HepG2 (cell line): Measurements from ENCODE around the gene ESR1. TPM values are rescaled to one million over a fixed set of nuclear protein-coding genes. Genes with fewer than 3 reads are reported as not detected.

ENCODE experiments used
- ATAC-seq: fragments of 200-7000 bp; cut with Tn5 transposase; 3 replicates; pipeline ENCODE4 v1.9.1; 2020; ENCODE audit warnings: mild to moderate bottlenecking, moderate library complexity
- BruUV-seq: library from RNA; stranded (reverse); fragments of 400-500 nt; replicated peaks from 2 replicates; lab custom pipeline; 2021; lab: Mats Ljungman, UMichigan
- CTCF ChIA-PET: fragments of 300-600 bp; formaldehyde crosslinking; extraction: SDS; loops from one replicate; lab custom pipeline; 2021; ENCODE audit warnings: low total read pairs, inconsistent platforms, low intra/inter-chr PET ratio; lab: Yijun Ruan, JAX
- POLR2A ChIA-PET: fragments of 350-600 bp; sonication (Branson Sonifier 250); formaldehyde crosslinking; loops from one replicate; lab custom pipeline; 2020; ENCODE audit warnings: antibody characterized with exemption, inconsistent platforms; lab: Yijun Ruan, JAX
- DNase-seq: peaks from one replicate; pipeline ENCODE4 v3.0.0-alpha.2; 2015; ENCODE audit warnings: low spot score
- FAIRE-seq: peaks from 3 replicates; lab custom pipeline; 2011; peaks lifted over from hg19 to GRCh38; lab: Jason Lieb, UNC
- H2AFZ ChIP-seq: one replicate; pipeline ENCODE4 v1.6.1; 2011; ENCODE audit warnings: low read length, inconsistent platforms
- H3K27ac ChIP-seq: fragments of 300-600 bp; 3 replicates; pipeline ENCODE4 v1.8.0; 2011; ENCODE audit warnings: mixed run types, mild to moderate bottlenecking, mixed read lengths, low read length, inconsistent platforms; ENCODE audit not compliant: insufficient read depth; ENCODE audit errors: extremely low read length
- H3K27me3 ChIP-seq, 2 experiments: fragments of 200-600 bp in 1 of 2; 2 replicates in 1 of 2; 3 replicates in 1 of 2; pipeline versions ENCODE4 v1.6.0 to v1.8.0; 2011; ENCODE audit warnings: low read length in 2 of 2, mild to moderate bottlenecking in 2 of 2, moderate library complexity in 2 of 2, inconsistent platforms in 1 of 2; ENCODE audit not compliant: insufficient read depth in 2 of 2, control insufficient read depth in 1 of 2
- H3K36me3 ChIP-seq, 2 experiments: fragments of 200-600 bp in 1 of 2; replicated peaks in 1 of 2; 2 replicates in 1 of 2; 3 replicates in 1 of 2; pipeline versions ENCODE4 v1.5.1 to v1.8.0; 2011; ENCODE audit warnings: low read length in 2 of 2, inconsistent platforms in 1 of 2; ENCODE audit not compliant: insufficient read depth in 2 of 2, control insufficient read depth in 1 of 2
- H3K4me1 ChIP-seq: 2 replicates; pipeline ENCODE4 v1.5.1; 2012; ENCODE audit warnings: low read length, inconsistent platforms; ENCODE audit not compliant: insufficient read depth
- H3K4me2 ChIP-seq: 2 replicates; pipeline ENCODE4 v1.6.0; 2011; ENCODE audit warnings: low read depth, low read length, inconsistent platforms
- H3K4me3 ChIP-seq, 3 experiments: fragments of 200-600 bp in 1 of 3; sonication (generic), shearing (Covaris generic) in 1 of 3; replicated peaks in 1 of 3; 2 replicates each; pipeline ENCODE4 v1.5.1; 2011 to 2016; ENCODE audit warnings: low read length in 3 of 3, inconsistent platforms in 2 of 3, low read depth in 2 of 3, mild to moderate bottlenecking in 2 of 3, control low read depth in 1 of 3, mixed read lengths in 1 of 3; ENCODE audit not compliant: insufficient read depth in 1 of 3
- H3K79me2 ChIP-seq: one replicate; pipeline ENCODE4 v1.6.1; 2011; ENCODE audit warnings: low read length, inconsistent platforms; ENCODE audit not compliant: insufficient read depth
- H3K9ac ChIP-seq: 2 replicates; pipeline ENCODE4 v1.6.0; 2011; ENCODE audit warnings: mild to moderate bottlenecking, low read depth, low read length, inconsistent platforms; ENCODE audit not compliant: insufficient read depth
- H3K9me3 ChIP-seq: 2 replicates; pipeline ENCODE4 v1.5.1; 2012; ENCODE audit warnings: mild to moderate bottlenecking, low read length
- H4K20me1 ChIP-seq: 2 replicates; pipeline ENCODE4 v1.6.0; 2011; ENCODE audit warnings: inconsistent platforms, mild to moderate bottlenecking, low read length, moderate library complexity; ENCODE audit not compliant: insufficient read depth
- FOXA1 ChIP-seq, 2 experiments: fragments of 450-650 bp in 1 of 2; sonication (generic) in 1 of 2; formaldehyde crosslinking in 1 of 2; IDR thresholded peaks; 2 replicates each; pipeline versions ENCODE4 v1.4.0 to v1.6.1; 2016 to 2020; ENCODE audit warnings: missing genetic modification reagents in 1 of 2
- GABPA ChIP-seq, 2 experiments: IDR thresholded peaks; 2 replicates each; pipeline ENCODE4 v1.6.1; 2011 to 2016; ENCODE audit warnings: low read depth in 2 of 2, low read length in 1 of 2, missing biosample characterization in 1 of 2, missing genetic modification characterization in 1 of 2
- KLF13 ChIP-seq: sonication (generic); formaldehyde crosslinking; IDR thresholded peaks from 2 replicates; pipeline ENCODE4 v1.4.0; 2020; ENCODE audit warnings: mild to moderate bottlenecking, missing genetic modification reagents
- NR2F6 ChIP-seq, 2 experiments: IDR thresholded peaks; 2 replicates each; pipeline ENCODE4 v1.6.1; 2016; ENCODE audit warnings: antibody characterized with exemption in 1 of 2, mild to moderate bottlenecking in 1 of 2
- NR3C1 ChIP-seq: sonication (generic); formaldehyde crosslinking; IDR thresholded peaks from 2 replicates; pipeline ENCODE4 v1.4.0; 2020; ENCODE audit warnings: missing genetic modification reagents
- PBX2 ChIP-seq: IDR thresholded peaks from 2 replicates; pipeline ENCODE4 v1.6.1; 2016; ENCODE audit warnings: control low read depth
- TBX2 ChIP-seq: sonication (generic); formaldehyde crosslinking; IDR thresholded peaks from 2 replicates; pipeline ENCODE4 v1.5.0; 2020; ENCODE audit warnings: missing genetic modification reagents, mild to moderate bottlenecking, borderline replicate concordance
- ZNF292 ChIP-seq: sonication (generic); formaldehyde crosslinking; IDR thresholded peaks from 2 replicates; pipeline ENCODE4 v1.8.1; 2022; ENCODE audit warnings: mild to moderate bottlenecking, low read depth, missing genetic modification reagents, borderline replicate concordance
- ZNF318 ChIP-seq: sonication (generic); formaldehyde crosslinking; IDR thresholded peaks from 2 replicates; pipeline ENCODE4 v1.4.0; 2020; ENCODE audit warnings: mild to moderate bottlenecking, missing genetic modification reagents
- ZNF83 ChIP-seq: sonication (generic); formaldehyde crosslinking; IDR thresholded peaks from 2 replicates; pipeline ENCODE4 v1.4.0; 2020; ENCODE audit warnings: missing genetic modification reagents, mild to moderate bottlenecking, borderline replicate concordance
- WGBS: methylation state at CpG from one replicate; pipeline ENCODE4 v1.1.6; 2017; ENCODE audit warnings: low lambda C conversion rate; 5-methylcytosine and 5-hydroxymethylcytosine counted together
- in situ Hi-C: cut with HindIII; loops from 2 replicates; pipeline ENCODE4 v1.10.0; 2017; ENCODE audit warnings: low pct_unique_long_range_greater_than_20kb; ENCODE audit not compliant: extremely low pct_ligation_motif_present
- intact Hi-C: fragments of 100-400 bp; cut with micrococcal nuclease; formaldehyde crosslinking; loops from one replicate; pipeline ENCODE4 v1.10.0; 2022; ENCODE audit not compliant: unreplicated experiment
- polyA plus RNA-seq, 8 experiments: library from polyadenylated mRNA; depleted of rRNA in 3 of 8; stranded (reverse) in 7 of 8; unstranded in 1 of 8; fragments of >200 nt; fragmentation: Illumina TruSeq in 4 of 8; extraction: Trizol in 4 of 8; gene quantifications; 2 replicates each; pipeline versions ENCODE4 v1.2.1 to v1.2.3, GENCODE V29; 2011 to 2016; ENCODE audit warnings: low read depth in 4 of 8, missing spikeins in 1 of 8, mixed read lengths in 1 of 8; ENCODE audit not compliant: insufficient read depth in 1 of 8
- total RNA-seq, 5 experiments: library from RNA; depleted of rRNA; stranded (reverse); fragments of >200 nt; fragmentation: Illumina TruSeq; extraction: Trizol; gene quantifications; 2 replicates each; pipeline ENCODE4 v1.2.3, GENCODE V29; 2016; ENCODE audit warnings: low read depth in 1 of 5

ESR1 gene
- total and polyA plus RNA-seq, 2 of the 13 experiments (the other 11 are each of a cell fraction or from before 2014, with no cell fraction given) = not detected

GRCh38 chr6:151760486-151760885 lies 47.0 kb upstream of the ESR1 start:
- peaks cover 14% of the 10 kb centered on the region for H3K4me1 ChIP-seq
- H3K9me3 ChIP-seq = no peaks in the 10 kb centered on the region
- H3K27ac ChIP-seq = no peak overlapping the region
- in situ Hi-C loops (loop anchor here (5.0 kb wide), 1 partner anchor 362 kb away; no protein-coding TSS in a partner anchor), intact Hi-C loops (loop anchor here (10.0 kb wide), 1 partner anchor 324 kb away; no protein-coding TSS in a partner anchor)
- no peaks in the 10 kb centered on the region for H3K79me2 ChIP-seq
- BruUV-seq = no TSS peak
- no peak for FAIRE-seq
- H3K4me2 ChIP-seq = no peak overlapping the region
- no peak overlapping the region for H3K4me3 ChIP-seq
- H4K20me1 ChIP-seq = no peaks in the 10 kb centered on the region
- H3K36me3 ChIP-seq = no peaks in the 10 kb centered on the region
- TF ChIP-seq TBX2 = no peak
- no peak for TF ChIP-seq PBX2 (CRISPR knock-in tag)
- no peak for TF ChIP-seq KLF13 (CRISPR knock-in tag)
- no peak for TF ChIP-seq FOXA1 (IDR thresholded peaks at IDR 0.05)
- TF ChIP-seq FOXA1 (CRISPR knock-in tag; IDR thresholded peaks at IDR 0.05) = no peak
- no peak for TF ChIP-seq ZNF318 (CRISPR knock-in tag)
- TF ChIP-seq ZNF292 (CRISPR knock-in tag) = no peak
- TF ChIP-seq ZNF83 = no peak
- no peak for TF ChIP-seq GABPA (IDR thresholded peaks at IDR 0.05; ENCODE audit: low read depth, low read length)
- TF ChIP-seq GABPA (CRISPR knock-in tag; IDR thresholded peaks at IDR 0.05; ENCODE audit: low read depth) = no peak
- TF ChIP-seq NR3C1 (CRISPR knock-in tag) = no peak
- no peak for TF ChIP-seq NR2F6 (IDR thresholded peaks at IDR 0.05)
- TF ChIP-seq NR2F6 (CRISPR knock-in tag; IDR thresholded peaks at IDR 0.05) = no peak
- no peak for ATAC-seq
- 46% methylated on average over 7 of the region's 7 CpGs for WGBS
- POLR2A ChIA-PET = no interaction called here
- H3K9ac ChIP-seq = no peak overlapping the region
- no peak for DNase-seq
- no peak overlapping the region for H2AFZ ChIP-seq
- CTCF ChIA-PET = no interaction called here
- H3K27me3 ChIP-seq = no peaks in the 10 kb centered on the region
